GM23248 (cell line): ENCODE data around the gene BCL7A. TPM values are rescaled to one million over a fixed set of nuclear protein-coding genes. Genes with fewer than 3 reads are reported as not detected.

ENCODE experiments used
- DNase-seq: peaks from one replicate; pipeline ENCODE4 v3.0.0-alpha.2; 2015
- H2AFZ ChIP-seq: fragments of 200-600 bp; sonication (generic); 2 replicates; pipeline ENCODE4 v1.6.1; 2016; ENCODE audit warnings: antibody characterized with exemption
- H3F3A ChIP-seq: fragments of 200-600 bp; sonication (generic); 2 replicates; pipeline ENCODE4 v1.6.1; 2016; ENCODE audit warnings: mild to moderate bottlenecking, antibody characterized with exemption, mixed run types; ENCODE audit not compliant: insufficient read depth
- H3K27ac ChIP-seq: fragments of 200-600 bp; sonication (generic); 2 replicates; pipeline ENCODE4 v1.5.1; 2016; ENCODE audit warnings: mild to moderate bottlenecking
- H3K27me3 ChIP-seq: fragments of 200-600 bp; sonication (generic); replicated peaks from 2 replicates; pipeline ENCODE4 v1.6.1; 2016; ENCODE audit warnings: mild to moderate bottlenecking; ENCODE audit not compliant: insufficient read depth
- H3K36me3 ChIP-seq: fragments of 200-600 bp; sonication (generic); 2 replicates; pipeline ENCODE4 v1.6.1; 2016; ENCODE audit warnings: low read depth, mild to moderate bottlenecking
- H3K4me1 ChIP-seq: fragments of 200-600 bp; sonication (generic); 2 replicates; pipeline ENCODE4 v1.6.1; 2016; ENCODE audit warnings: mild to moderate bottlenecking; ENCODE audit not compliant: insufficient read depth
- H3K4me2 ChIP-seq: fragments of 200-600 bp; sonication (generic); one replicate; pipeline ENCODE4 v1.6.1; 2016; ENCODE audit warnings: mild to moderate bottlenecking; ENCODE audit not compliant: unreplicated experiment
- H3K4me3 ChIP-seq: fragments of 200-600 bp; sonication (generic); 2 replicates; pipeline ENCODE4 v1.5.1; 2016; ENCODE audit warnings: mild to moderate bottlenecking
- H3K79me2 ChIP-seq: fragments of 200-600 bp; sonication (generic); 2 replicates; pipeline ENCODE4 v1.6.1; 2016; ENCODE audit warnings: mild to moderate bottlenecking; ENCODE audit not compliant: insufficient read depth
- H3K9ac ChIP-seq: fragments of 200-600 bp; sonication (generic); 2 replicates; pipeline ENCODE4 v1.6.1; 2016; ENCODE audit warnings: mild to moderate bottlenecking
- H3K9me2 ChIP-seq: fragments of 200-600 bp; sonication (generic); 2 replicates; pipeline ENCODE4 v1.6.1; 2016; ENCODE audit warnings: mixed run types, mild to moderate bottlenecking, moderate library complexity; ENCODE audit not compliant: insufficient read depth
- H3K9me3 ChIP-seq: fragments of 200-600 bp; sonication (generic); one replicate; pipeline ENCODE4 v1.6.1; 2017; ENCODE audit warnings: low read depth
- H4K20me1 ChIP-seq: fragments of 200-600 bp; sonication (generic); 2 replicates; pipeline ENCODE4 v1.6.0; 2016; ENCODE audit not compliant: insufficient read depth
- EZH2 ChIP-seq: fragments of 200-600 bp; sonication (generic); IDR thresholded peaks from 2 replicates; pipeline ENCODE4 v1.6.1; 2018; ENCODE audit warnings: antibody characterized with exemption, mild to moderate bottlenecking; ENCODE audit not compliant: insufficient read depth, poor library complexity, severe bottlenecking
- EZH2phosphoT487 ChIP-seq: fragments of 200-600 bp; sonication (generic); IDR thresholded peaks from 2 replicates; pipeline ENCODE4 v1.6.1; 2018; ENCODE audit warnings: antibody characterized with exemption, moderate library complexity, mild to moderate bottlenecking, low read depth; ENCODE audit not compliant: insufficient read depth
- WGBS, 2 experiments: methylation state at CpG; one replicate each; pipeline ENCODE4 v1.1.6; 2015 to 2017; ENCODE audit warnings: low lambda C conversion rate in 2 of 2, low coverage in 1 of 2; ENCODE audit errors: missing lambda C conversion rate in 2 of 2; 5-methylcytosine and 5-hydroxymethylcytosine counted together
- in situ Hi-C: fragments of 300-500 bp; cut with MboI; formaldehyde crosslinking; loops from 2 replicates; pipeline ENCODE4 v1.15.0; 2020
- polyA plus RNA-seq: library from polyadenylated mRNA; unstranded; fragments of >200 nt; fragmentation: Nextera tagmentation; extraction: Ambion mirVana; gene quantifications from 2 replicates; pipeline ENCODE4 v1.2.1, GENCODE V29; 2016
- total RNA-seq: library from RNA; depleted of rRNA; stranded (reverse); fragments of >200 nt; shearing (Covaris generic); gene quantifications from 2 replicates; pipeline ENCODE4 v1.2.3, GENCODE V29; 2014

BCL7A gene
- total and polyA plus RNA-seq, 2 experiments from 2014 or later, result 2.7 to 4.2 TPM

DNA sequence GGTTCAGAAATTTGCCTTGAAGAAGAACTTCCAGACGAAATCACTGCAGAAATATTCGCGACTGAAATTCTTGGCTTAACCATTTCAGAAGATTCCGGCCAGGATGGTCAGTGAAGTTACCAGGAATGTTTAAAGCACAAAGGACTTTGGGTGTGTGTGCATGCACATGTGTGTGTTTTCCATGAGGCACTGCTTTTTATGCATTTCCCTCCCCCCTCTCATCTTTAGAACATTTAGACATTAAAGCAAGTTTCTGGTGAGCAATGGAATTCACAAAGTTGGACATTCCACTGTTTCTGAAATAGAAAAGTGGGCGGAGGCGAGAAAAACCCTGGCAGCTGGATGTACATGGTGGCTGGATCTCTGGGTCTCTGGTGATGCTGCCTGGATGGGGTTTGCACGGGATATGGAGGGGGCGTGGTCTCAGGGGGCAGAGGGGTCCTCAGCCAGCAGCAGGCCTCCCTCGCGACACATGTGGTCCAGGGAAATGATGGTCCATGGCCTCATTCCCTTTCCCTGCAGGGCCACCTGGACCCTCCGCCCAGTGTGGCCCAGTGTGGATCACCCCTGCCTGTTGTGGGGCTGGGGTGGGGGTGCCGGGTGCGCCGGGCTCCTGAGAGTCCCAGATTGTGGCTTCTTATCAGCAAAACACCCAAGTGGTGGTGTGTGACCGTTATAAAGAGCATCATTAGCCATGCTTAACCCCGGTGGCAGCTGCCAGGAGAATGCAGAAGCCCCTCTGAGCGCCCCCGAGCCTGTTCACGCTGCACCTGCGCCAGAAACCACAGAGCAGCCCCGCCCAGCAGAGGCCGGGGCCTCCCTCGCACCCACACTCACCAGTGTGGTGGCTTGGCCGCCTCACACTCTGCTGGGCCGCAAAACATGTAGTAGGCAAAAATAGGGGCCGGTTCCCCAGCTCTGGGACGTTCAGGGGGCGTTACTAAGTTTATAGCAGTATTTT, 17.8 kb upstream of the BCL7A start:
- no peaks in the 10 kb centered on the region for H3K9me3 ChIP-seq
- no peaks in the 10 kb centered on the region for H3K36me3 ChIP-seq
- no peak for TF ChIP-seq EZH2phosphoT487
- TF ChIP-seq EZH2, result no peak
- no peaks in the 10 kb centered on the region for H3K79me2 ChIP-seq
- WGBS, 2 experiments, result 34 to 42% methylated on average over 27 to 28 of the region's 28 CpGs
- no peaks in the 10 kb centered on the region for H3K27me3 ChIP-seq
- peak overlapping the region; percentile 35; the same call in 1 of the 2 replicates for H2AFZ ChIP-seq
- H3K9ac ChIP-seq, result no peak overlapping the region
- in situ Hi-C loops, result no loop called here
- peak; percentile 62 for DNase-seq
- peaks cover 14% of the 10 kb centered on the region for H3K4me1 ChIP-seq
- peak overlapping the region; percentile 39 for H3K27ac ChIP-seq
- no peaks in the 10 kb centered on the region for H4K20me1 ChIP-seq
- H3K9me2 ChIP-seq, result no peaks in the 10 kb centered on the region
- peaks cover 15% of the 10 kb centered on the region; the same call in 1 of the 2 replicates for H3F3A ChIP-seq
- no peak overlapping the region for H3K4me2 ChIP-seq
- no peak overlapping the region for H3K4me3 ChIP-seq

DNA sequence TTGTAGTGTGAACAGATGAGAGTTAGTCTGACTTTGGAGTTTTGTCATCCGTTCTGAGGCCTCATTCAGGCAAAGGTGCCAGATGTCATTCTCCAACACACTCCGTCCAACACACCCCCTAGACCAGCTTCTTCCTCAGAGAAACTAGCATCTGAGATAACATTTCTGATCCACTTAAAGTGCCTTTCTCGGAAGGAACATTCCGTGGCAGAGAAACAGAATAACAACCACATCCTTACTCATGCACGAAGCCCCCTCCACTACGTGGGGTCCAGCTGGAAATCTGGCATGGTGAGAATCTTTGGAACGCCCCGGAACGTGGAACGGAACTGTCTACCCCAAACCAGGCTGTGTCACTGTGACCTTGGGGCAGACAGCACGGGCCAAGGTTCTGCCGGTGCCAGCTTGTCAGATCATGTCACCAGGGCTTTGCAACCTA, 17.0 kb upstream of the BCL7A start:
- no peaks in the 10 kb centered on the region for H3K27me3 ChIP-seq
- H2AFZ ChIP-seq, result peak overlapping the region; percentile 35; the same call in 1 of the 2 replicates
- no peaks in the 10 kb centered on the region for H3K9me3 ChIP-seq
- H3K36me3 ChIP-seq, result no peaks in the 10 kb centered on the region
- H3K4me1 ChIP-seq, result peaks cover 14% of the 10 kb centered on the region
- 31 to 37% methylated on average over 12 of the region's 12 CpGs for WGBS, 2 experiments
- no peak overlapping the region for H3K4me2 ChIP-seq
- no peak overlapping the region for H3K9ac ChIP-seq
- H3K27ac ChIP-seq, result no peak overlapping the region
- TF ChIP-seq EZH2 (no peak), EZH2phosphoT487 (no peak)
- H3K9me2 ChIP-seq, result no peaks in the 10 kb centered on the region
- H4K20me1 ChIP-seq, result no peaks in the 10 kb centered on the region
- H3K4me3 ChIP-seq, result no peak overlapping the region
- in situ Hi-C loops, result no loop called here
- H3K79me2 ChIP-seq, result no peaks in the 10 kb centered on the region
- DNase-seq, result peak; percentile 10
- H3F3A ChIP-seq, result peaks cover 15% of the 10 kb centered on the region; the same call in 1 of the 2 replicates

DNA sequence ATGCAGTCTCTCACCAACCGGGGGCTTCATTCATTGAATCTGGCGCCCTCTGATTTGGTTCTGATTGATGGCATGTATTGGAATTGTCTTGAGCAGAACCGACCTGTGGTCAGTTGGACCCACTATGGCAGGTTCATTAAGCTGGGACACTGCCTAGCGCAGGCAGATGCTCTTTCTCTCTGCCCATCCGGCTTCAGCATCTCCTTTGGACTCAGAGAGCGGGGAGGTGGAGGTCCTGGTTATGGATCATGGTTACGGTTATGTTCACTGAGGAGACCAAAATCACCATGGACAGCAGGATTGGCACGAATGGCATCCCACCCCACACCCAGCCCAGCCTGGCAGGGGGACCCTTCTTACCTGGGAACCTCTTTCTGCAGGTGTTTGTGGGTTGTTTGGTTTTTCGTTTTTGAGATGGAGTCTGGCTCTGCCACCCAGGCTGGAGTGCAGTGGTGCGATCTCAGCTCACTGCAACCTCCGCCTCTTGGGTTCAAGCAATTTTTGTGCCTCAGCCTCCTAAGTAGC, 16.4 kb upstream of the BCL7A start:
- Histone ChIP-seq H3K4me3 (no peak overlapping the region), H3K4me2 (no peak overlapping the region), H4K20me1 (no peaks in the 10 kb centered on the region), H3K79me2 (no peaks in the 10 kb centered on the region), H3K36me3 (no peaks in the 10 kb centered on the region), H3K9me3 (no peaks in the 10 kb centered on the region), H3K9ac (no peak overlapping the region), H3K9me2 (no peaks in the 10 kb centered on the region), H3F3A (peaks cover 15% of the 10 kb centered on the region; the same call in 1 of the 2 replicates), H3K27ac (no peak overlapping the region), H3K4me1 (peaks cover 14% of the 10 kb centered on the region), H3K27me3 (no peaks in the 10 kb centered on the region), H2AFZ (no peak overlapping the region)
- 82 to 83% methylated on average over 11 of the region's 11 CpGs for WGBS, 2 experiments
- in situ Hi-C loops, result no loop called here
- no peak for TF ChIP-seq EZH2
- no peak for TF ChIP-seq EZH2phosphoT487
- DNase-seq, result no peak

DNA sequence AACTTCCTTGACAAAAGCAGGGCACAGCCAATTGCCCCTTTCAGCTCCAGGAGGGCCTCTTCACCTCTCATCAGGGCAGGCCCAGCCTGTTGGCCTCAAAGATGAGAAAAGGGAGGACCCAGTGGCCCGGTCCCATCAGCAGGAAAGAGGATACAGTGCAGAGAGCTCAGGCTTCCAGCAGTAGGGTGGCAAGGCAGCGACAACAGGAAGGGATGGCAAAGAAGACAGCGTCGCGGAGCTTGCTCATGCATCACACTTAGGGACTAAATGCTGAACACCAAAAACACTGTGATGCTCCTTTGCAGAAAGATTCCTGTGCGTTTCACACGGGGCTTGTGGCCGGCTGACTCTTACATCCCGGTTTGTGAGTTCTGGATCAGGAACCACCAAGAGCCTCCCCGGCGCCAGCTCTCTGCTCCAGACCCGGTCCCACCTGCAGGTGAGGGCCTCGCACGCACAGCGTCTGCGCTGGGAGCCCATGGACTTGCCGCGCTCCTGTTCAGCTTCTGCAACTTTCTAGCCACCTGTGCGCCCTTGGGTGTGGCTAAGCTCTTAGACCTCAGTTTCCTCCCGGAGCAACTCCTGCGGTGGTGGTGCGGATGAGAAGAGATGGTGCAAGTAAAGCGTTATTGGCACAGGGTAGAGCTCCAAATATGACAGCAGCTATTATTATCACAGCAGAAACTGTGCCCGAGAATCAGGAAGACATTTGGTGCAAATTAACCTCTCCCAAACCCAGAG, 15.3 kb upstream of the BCL7A start:
- WGBS, 2 experiments, result 79% methylated on average over 24 of the region's 24 CpGs
- no peak overlapping the region for H2AFZ ChIP-seq
- TF ChIP-seq EZH2phosphoT487, result no peak

More for the DNA sequence above, 15.3 kb upstream of the BCL7A start:
- Histone ChIP-seq H3K9ac (no peak overlapping the region), H3K27me3 (no peaks in the 10 kb centered on the region), H4K20me1 (no peaks in the 10 kb centered on the region), H3K9me3 (no peaks in the 10 kb centered on the region), H3K36me3 (no peaks in the 10 kb centered on the region), H3K9me2 (no peaks in the 10 kb centered on the region), H3K4me1 (peaks cover 14% of the 10 kb centered on the region), H3K79me2 (no peaks in the 10 kb centered on the region), H3K4me3 (no peak overlapping the region), H3K27ac (no peak overlapping the region), H3F3A (peaks cover 15% of the 10 kb centered on the region; the same call in 1 of the 2 replicates), H3K4me2 (no peak overlapping the region)
- DNase-seq, result no peak
- in situ Hi-C loops, result no loop called here
